Fibroblast of villous mesenchyme (primary cell): ENCODE measurements around the gene MPEG1. TPM values are rescaled to one million over a fixed set of nuclear protein-coding genes. Genes with fewer than 3 reads are reported as not detected.
A peak's percentile ranks its signal among the peaks of the same experiment; 100 is the strongest.

ENCODE experiments used
- DNase-seq: peaks from one replicate; pipeline ENCODE4 v3.0.0-alpha.2; 2010; ENCODE audit warnings: low read depth
- H3K4me3 ChIP-seq: 2 replicates; pipeline ENCODE4 v1.5.1; 2011; ENCODE audit warnings: low read depth, mild to moderate bottlenecking, low read length
- total RNA-seq: library from RNA; depleted of rRNA; stranded (reverse); fragments of >200 nt; gene quantifications from 2 replicates; pipeline ENCODE4 v1.2.3, GENCODE V29; 2012
- TF ChIP-seq, protein P1 (sequence below): IDR thresholded peaks from 2 replicates; pipeline ENCODE4 v1.5.1; 2012; ENCODE audit warnings: low read depth, mild to moderate bottlenecking, low read length; ENCODE audit not compliant: insufficient read depth

MPEG1 gene
- total RNA-seq, 1 donor: not detected

- no peak overlapping the region for H3K4me3 ChIP-seq
- DNase-seq: no peak
- TF ChIP-seq, protein P1, sequence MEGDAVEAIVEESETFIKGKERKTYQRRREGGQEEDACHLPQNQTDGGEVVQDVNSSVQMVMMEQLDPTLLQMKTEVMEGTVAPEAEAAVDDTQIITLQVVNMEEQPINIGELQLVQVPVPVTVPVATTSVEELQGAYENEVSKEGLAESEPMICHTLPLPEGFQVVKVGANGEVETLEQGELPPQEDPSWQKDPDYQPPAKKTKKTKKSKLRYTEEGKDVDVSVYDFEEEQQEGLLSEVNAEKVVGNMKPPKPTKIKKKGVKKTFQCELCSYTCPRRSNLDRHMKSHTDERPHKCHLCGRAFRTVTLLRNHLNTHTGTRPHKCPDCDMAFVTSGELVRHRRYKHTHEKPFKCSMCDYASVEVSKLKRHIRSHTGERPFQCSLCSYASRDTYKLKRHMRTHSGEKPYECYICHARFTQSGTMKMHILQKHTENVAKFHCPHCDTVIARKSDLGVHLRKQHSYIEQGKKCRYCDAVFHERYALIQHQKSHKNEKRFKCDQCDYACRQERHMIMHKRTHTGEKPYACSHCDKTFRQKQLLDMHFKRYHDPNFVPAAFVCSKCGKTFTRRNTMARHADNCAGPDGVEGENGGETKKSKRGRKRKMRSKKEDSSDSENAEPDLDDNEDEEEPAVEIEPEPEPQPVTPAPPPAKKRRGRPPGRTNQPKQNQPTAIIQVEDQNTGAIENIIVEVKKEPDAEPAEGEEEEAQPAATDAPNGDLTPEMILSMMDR: no peak
These were observed 41.6 kb upstream of the MPEG1 start for GRCh38 chr11:59254286-59254685.

- no peak overlapping the region for H3K4me3 ChIP-seq
- TF ChIP-seq, protein P1: no peak
- no peak for DNase-seq
These were observed 40.3 kb upstream of the MPEG1 start for GRCh38 chr11:59253001-59253400.

- TF ChIP-seq, protein P1: no peak
- no peak overlapping the region for H3K4me3 ChIP-seq
- no peak for DNase-seq
These were observed 36.8 kb upstream of the MPEG1 start for GRCh38 chr11:59249535-59249934.

- H3K4me3 ChIP-seq: no peak overlapping the region
- DNase-seq: peak; percentile 42
- TF ChIP-seq, protein P1: no peak
These were observed 35.0 kb upstream of the MPEG1 start for GRCh38 chr11:59247531-59248227.

DNA sequence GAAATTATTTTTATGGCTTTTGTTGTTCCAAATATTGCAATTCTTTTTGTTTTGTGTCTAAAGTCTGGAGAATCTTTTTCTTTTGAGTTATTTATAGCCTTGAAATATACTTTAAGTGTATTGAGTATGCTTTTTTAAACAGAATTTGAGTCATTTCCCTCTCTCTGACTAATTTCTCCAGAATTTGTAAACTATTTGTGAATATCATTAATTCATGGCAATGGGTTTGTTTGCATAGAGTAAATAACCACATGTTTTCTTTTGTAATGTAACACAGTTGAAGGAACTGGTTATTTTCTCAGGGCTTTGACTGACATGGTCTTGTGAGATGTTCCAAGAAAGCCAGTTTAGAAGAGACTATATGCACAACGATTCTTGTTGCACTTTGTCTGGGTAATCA is 30.9 kb upstream of the MPEG1 start:
- H3K4me3 ChIP-seq: no peak overlapping the region
- peak; percentile 33 for DNase-seq
- TF ChIP-seq, protein P1: no peak

GRCh38 chr11:59240322-59240721 is 27.6 kb upstream of the MPEG1 start:
- H3K4me3 ChIP-seq: no peak overlapping the region
- DNase-seq: no peak
- TF ChIP-seq, protein P1: no peak

GRCh38 chr11:59226396-59226795 is 13.7 kb upstream of the MPEG1 start:
- TF ChIP-seq, protein P1: no peak
- no peak overlapping the region for H3K4me3 ChIP-seq
- DNase-seq: no peak
